ENCODE data around the gene TLL1. TPM values are rescaled to one million over a fixed set of nuclear protein-coding genes. Genes with fewer than 3 reads are reported as not detected.

TLL1 gene
- total RNA-seq, 1 experiment from 2014 or later: 0.63 TPM

GRCh38 chr4:166091146-166091545, 218.1 kb downstream of the TLL1 start:
- POLR2A ChIA-PET: no interaction called here

More at GRCh38 chr4:166091146-166091545, 218.1 kb downstream of the TLL1 start:
- no peaks in the 10 kb centered on the region for H3K9me3 Mint-ChIP-seq
- no peaks in the 10 kb centered on the region for H3K36me3 Mint-ChIP-seq
- H3K4me1 Mint-ChIP-seq: peaks cover 6% of the 10 kb centered on the region
- DNase-seq (ENCODE audit: low spot score) (no peak), ATAC-seq (no peak)
- CTCF ChIA-PET: interaction anchor here (1.5 to 2.2 kb wide), 2 partner anchors 549 to 598 kb away, joined by 7 to 28 read pairs; no protein-coding TSS in a partner anchor
- no peak for TF ChIP-seq ZSCAN18 (CRISPR knock-in tag; IDR thresholded peaks at IDR 0.05)
- TF ChIP-seq ATF3 (CRISPR knock-in tag; conservative IDR thresholded peaks at IDR 0.05): no peak
- TF ChIP-seq NFATC4 (CRISPR knock-in tag; IDR thresholded peaks at IDR 0.05): no peak
- TF ChIP-seq ZNF671 (CRISPR knock-in tag; IDR thresholded peaks at IDR 0.05): no peak
- TF ChIP-seq ATF6 (CRISPR knock-in tag; IDR thresholded peaks at IDR 0.05): no peak
- TF ChIP-seq E2F5 (CRISPR knock-in tag; IDR thresholded peaks at IDR 0.05): no peak
- TF ChIP-seq RORB (CRISPR knock-in tag; IDR thresholded peaks at IDR 0.05): no peak
- TF ChIP-seq HMGA2 (CRISPR knock-in tag; IDR thresholded peaks at IDR 0.05): no peak
- no peak for TF ChIP-seq PRDM15 (CRISPR knock-in tag; IDR thresholded peaks at IDR 0.05)
- no peak for TF ChIP-seq PRRX2 (CRISPR knock-in tag; IDR thresholded peaks at IDR 0.05)
- no peak for TF ChIP-seq ZNF416 (CRISPR knock-in tag; IDR thresholded peaks at IDR 0.05)
- no peak for TF ChIP-seq JAZF1 (CRISPR knock-in tag; IDR thresholded peaks at IDR 0.05)
- no peak for TF ChIP-seq CBFB (CRISPR knock-in tag; IDR thresholded peaks at IDR 0.05; ENCODE audit: low read depth)
- no peak for TF ChIP-seq OVOL2 (CRISPR knock-in tag; IDR thresholded peaks at IDR 0.05; ENCODE audit: borderline replicate concordance)
- TF ChIP-seq MAX (CRISPR knock-in tag; IDR thresholded peaks at IDR 0.05): no peak
- no peak for TF ChIP-seq ZNF281 (CRISPR knock-in tag; IDR thresholded peaks at IDR 0.05)
- H3K4me3 Mint-ChIP-seq: no peak overlapping the region
- H3K27me3 Mint-ChIP-seq (ENCODE audit: low read depth): no peaks in the 10 kb centered on the region
- H3K27ac Mint-ChIP-seq: no peak overlapping the region

Data from WTC11 (cell line).